ENCODE data around the gene TJP1. TPM values are rescaled to one million over a fixed set of nuclear protein-coding genes. Genes with fewer than 3 reads are reported as not detected.

Gene TJP1
- polyA plus RNA-seq, 1 donor (not counting 4 experiments of a cell fraction or from before 2014, with no cell fraction given): 54.7 TPM

DNA sequence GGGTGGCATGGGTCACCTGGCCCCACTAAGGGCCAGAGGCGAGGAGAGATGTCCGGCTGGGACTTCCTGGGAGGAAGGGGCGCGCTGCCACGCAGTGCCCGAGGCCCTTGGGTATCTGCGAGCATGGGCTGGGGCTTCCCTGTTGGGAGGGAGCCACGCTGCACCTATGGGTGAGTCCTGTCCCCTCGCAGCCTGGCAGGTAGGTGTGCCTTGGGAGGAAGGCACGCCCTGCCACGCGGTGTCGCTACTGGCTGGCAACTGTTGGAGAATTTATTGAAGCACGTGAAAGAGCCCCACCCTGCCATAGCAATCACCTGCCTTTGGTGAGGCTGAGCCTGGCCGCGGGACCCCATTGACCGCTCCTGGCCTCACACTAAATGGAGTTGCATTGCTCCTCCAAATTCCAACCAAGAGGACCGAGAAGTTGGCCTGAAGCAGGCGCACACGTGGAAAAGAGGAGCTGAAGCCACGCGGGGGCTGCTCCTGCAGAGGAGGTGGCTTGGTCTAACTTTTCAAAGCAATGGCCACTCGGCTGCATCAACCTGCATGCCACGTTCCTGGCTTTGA, 134.2 kb downstream of the TJP1 start:
- peaks cover 28% of the 10 kb centered on the region for H3K4me1 ChIP-seq (ENCODE audit: control insufficient read depth, extremely low read depth, insufficient read depth, low read length)
- H4K20me1 ChIP-seq (ENCODE audit: control insufficient read depth, extremely low read depth, insufficient read depth, low read length): no peaks in the 10 kb centered on the region
- H3K27me3 ChIP-seq (ENCODE audit: control insufficient read depth, extremely low read depth, insufficient read depth, low read length): peaks cover 3% of the 10 kb centered on the region
- no peaks in the 10 kb centered on the region for H3K9me1 ChIP-seq (ENCODE audit: control insufficient read depth, extremely low read depth, insufficient read depth, low read length)
- no peak overlapping the region for H3K9ac ChIP-seq (ENCODE audit: control insufficient read depth, extremely low read depth, insufficient read depth, low read length)
- H2AFZ ChIP-seq (ENCODE audit: control insufficient read depth, low read length): no peak overlapping the region
- H3K27ac ChIP-seq (ENCODE audit: control insufficient read depth, insufficient read depth, low read length): no peak overlapping the region
- H3K4me3 ChIP-seq (ENCODE audit: control insufficient read depth in 2 of 3, extremely low read depth in 1 of 3, insufficient read depth in 2 of 3, low read depth in 1 of 3, low read length in 3 of 3): no peak overlapping the region
- no peak for FAIRE-seq
- no peak for DNase-seq (ENCODE audit: low read depth, low spot score)
- no peak for TF ChIP-seq EZH2 (IDR thresholded peaks at IDR 0.05; ENCODE audit: low read length)
- TF ChIP-seq, protein P1, sequence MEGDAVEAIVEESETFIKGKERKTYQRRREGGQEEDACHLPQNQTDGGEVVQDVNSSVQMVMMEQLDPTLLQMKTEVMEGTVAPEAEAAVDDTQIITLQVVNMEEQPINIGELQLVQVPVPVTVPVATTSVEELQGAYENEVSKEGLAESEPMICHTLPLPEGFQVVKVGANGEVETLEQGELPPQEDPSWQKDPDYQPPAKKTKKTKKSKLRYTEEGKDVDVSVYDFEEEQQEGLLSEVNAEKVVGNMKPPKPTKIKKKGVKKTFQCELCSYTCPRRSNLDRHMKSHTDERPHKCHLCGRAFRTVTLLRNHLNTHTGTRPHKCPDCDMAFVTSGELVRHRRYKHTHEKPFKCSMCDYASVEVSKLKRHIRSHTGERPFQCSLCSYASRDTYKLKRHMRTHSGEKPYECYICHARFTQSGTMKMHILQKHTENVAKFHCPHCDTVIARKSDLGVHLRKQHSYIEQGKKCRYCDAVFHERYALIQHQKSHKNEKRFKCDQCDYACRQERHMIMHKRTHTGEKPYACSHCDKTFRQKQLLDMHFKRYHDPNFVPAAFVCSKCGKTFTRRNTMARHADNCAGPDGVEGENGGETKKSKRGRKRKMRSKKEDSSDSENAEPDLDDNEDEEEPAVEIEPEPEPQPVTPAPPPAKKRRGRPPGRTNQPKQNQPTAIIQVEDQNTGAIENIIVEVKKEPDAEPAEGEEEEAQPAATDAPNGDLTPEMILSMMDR (optimal IDR thresholded peaks at IDR 0.05 in 1 of 3, IDR thresholded peaks at IDR 0.05 in 1 of 3, conservative IDR thresholded peaks at IDR 0.05 in 1 of 3; ENCODE audit: extremely low read depth in 1 of 3, insufficient read depth in 2 of 3, low read length in 3 of 3): peak in 1 of 3 experiments; percentile 58
- dilution Hi-C loops (cut with MboI; ENCODE audit: extremely low pct_ligation_motif_present, low sequenced_read_pairs): no loop called here
- H3K79me2 ChIP-seq (ENCODE audit: control insufficient read depth, insufficient read depth, low read length): no peaks in the 10 kb centered on the region
- H3K36me3 ChIP-seq (ENCODE audit: control insufficient read depth in 2 of 2, extremely low read depth in 1 of 2, insufficient read depth in 2 of 2, low read length in 2 of 2): no peaks in the 10 kb centered on the region
- no peak overlapping the region for H3K4me2 ChIP-seq (ENCODE audit: control insufficient read depth, extremely low read depth, insufficient read depth, low read depth, low read length)
- no peaks in the 10 kb centered on the region for H3K9me3 ChIP-seq (ENCODE audit: control insufficient read depth, low read depth, low read length)

GRCh38 chr15:29687204-29687815, 135.0 kb downstream of the TJP1 start:
- no peak for FAIRE-seq

More at GRCh38 chr15:29687204-29687815, 135.0 kb downstream of the TJP1 start:
- Histone ChIP-seq H3K27me3 (ENCODE audit: control insufficient read depth, extremely low read depth, insufficient read depth, low read length) (peaks cover 3% of the 10 kb centered on the region), H3K4me2 (ENCODE audit: control insufficient read depth, extremely low read depth, insufficient read depth, low read depth, low read length) (no peak overlapping the region), H3K4me1 (ENCODE audit: control insufficient read depth, extremely low read depth, insufficient read depth, low read length) (peaks cover 28% of the 10 kb centered on the region), H4K20me1 (ENCODE audit: control insufficient read depth, extremely low read depth, insufficient read depth, low read length) (no peaks in the 10 kb centered on the region), H3K36me3 (ENCODE audit: control insufficient read depth in 2 of 2, extremely low read depth in 1 of 2, insufficient read depth in 2 of 2, low read length in 2 of 2) (no peaks in the 10 kb centered on the region), H3K27ac (ENCODE audit: control insufficient read depth, insufficient read depth, low read length) (no peak overlapping the region), H2AFZ (ENCODE audit: control insufficient read depth, low read length) (no peak overlapping the region), H3K79me2 (ENCODE audit: control insufficient read depth, insufficient read depth, low read length) (no peaks in the 10 kb centered on the region), H3K4me3 (ENCODE audit: control insufficient read depth in 2 of 3, extremely low read depth in 1 of 3, insufficient read depth in 2 of 3, low read depth in 1 of 3, low read length in 3 of 3) (no peak overlapping the region), H3K9me1 (ENCODE audit: control insufficient read depth, extremely low read depth, insufficient read depth, low read length) (no peaks in the 10 kb centered on the region), H3K9me3 (ENCODE audit: control insufficient read depth, low read depth, low read length) (no peaks in the 10 kb centered on the region), H3K9ac (ENCODE audit: control insufficient read depth, extremely low read depth, insufficient read depth, low read length) (no peak overlapping the region)
- no peak for TF ChIP-seq EZH2 (IDR thresholded peaks at IDR 0.05; ENCODE audit: low read length)
- TF ChIP-seq, protein P1 (optimal IDR thresholded peaks at IDR 0.05 in 1 of 3, IDR thresholded peaks at IDR 0.05 in 1 of 3, conservative IDR thresholded peaks at IDR 0.05 in 1 of 3; ENCODE audit: extremely low read depth in 1 of 3, insufficient read depth in 2 of 3, low read length in 3 of 3): no peak
- dilution Hi-C loops (cut with MboI; ENCODE audit: extremely low pct_ligation_motif_present, low sequenced_read_pairs): no loop called here
- DNase-seq (ENCODE audit: low read depth, low spot score): no peak
